Measurements from ENCODE around the gene MVB12B.

The MVB12B gene

GRCh38 chr9:126521551-126521950 lies 194.9 kb downstream of the MVB12B start:
- H3K27ac Mint-ChIP-seq: no peak overlapping the region
- peaks cover 36% of the 10 kb centered on the region for H3K27me3 Mint-ChIP-seq
- H3K4me3 Mint-ChIP-seq: no peak overlapping the region
- no peaks in the 10 kb centered on the region for H3K9me3 Mint-ChIP-seq
- H3K36me3 Mint-ChIP-seq: no peaks in the 10 kb centered on the region
- peaks cover 25% of the 10 kb centered on the region for H3K4me1 Mint-ChIP-seq

- Mint-ChIP-seq H3K4me3 (no peak overlapping the region), H3K27ac (no peak overlapping the region), H3K27me3 (peaks cover 31% of the 10 kb centered on the region), H3K4me1 (peaks cover 20% of the 10 kb centered on the region), H3K36me3 (no peaks in the 10 kb centered on the region), H3K9me3 (no peaks in the 10 kb centered on the region)
Measured at GRCh38 chr9:126521976-126522590, 195.5 kb downstream of the MVB12B start.

- Mint-ChIP-seq H3K4me3 (no peak overlapping the region), H3K27ac (peak overlapping the region; percentile 62), H3K9me3 (no peaks in the 10 kb centered on the region), H3K36me3 (no peaks in the 10 kb centered on the region), H3K4me1 (peaks cover 13% of the 10 kb centered on the region), H3K27me3 (peaks cover 26% of the 10 kb centered on the region)
Measured at GRCh38 chr9:126522612-126523356, 196.2 kb downstream of the MVB12B start.

GRCh38 chr9:126523611-126524111 lies 197.0 kb downstream of the MVB12B start:
- Mint-ChIP-seq H3K4me3 (peak overlapping the region; percentile 55), H3K9me3 (no peaks in the 10 kb centered on the region), H3K27me3 (peaks cover 18% of the 10 kb centered on the region), H3K36me3 (no peaks in the 10 kb centered on the region), H3K27ac (no peak overlapping the region), H3K4me1 (peaks cover 10% of the 10 kb centered on the region)

GRCh38 chr9:126524353-126525077 lies 197.9 kb downstream of the MVB12B start:
- Mint-ChIP-seq H3K9me3 (no peaks in the 10 kb centered on the region), H3K27me3 (peaks cover 10% of the 10 kb centered on the region), H3K4me1 (peaks cover 10% of the 10 kb centered on the region), H3K27ac (no peak overlapping the region), H3K4me3 (no peak overlapping the region), H3K36me3 (no peaks in the 10 kb centered on the region)

- H3K4me3 Mint-ChIP-seq: no peak overlapping the region
- peaks cover 5% of the 10 kb centered on the region for H3K27me3 Mint-ChIP-seq
- H3K9me3 Mint-ChIP-seq: no peaks in the 10 kb centered on the region
- H3K27ac Mint-ChIP-seq: no peak overlapping the region
- H3K4me1 Mint-ChIP-seq: peaks cover 10% of the 10 kb centered on the region
- no peaks in the 10 kb centered on the region for H3K36me3 Mint-ChIP-seq
Measured at GRCh38 chr9:126526218-126527108, 199.8 kb downstream of the MVB12B start.

GRCh38 chr9:126527109-126527825 lies 200.6 kb downstream of the MVB12B start:
- peaks cover 5% of the 10 kb centered on the region for H3K27me3 Mint-ChIP-seq
- H3K36me3 Mint-ChIP-seq: no peaks in the 10 kb centered on the region
- no peak overlapping the region for H3K27ac Mint-ChIP-seq
- no peak overlapping the region for H3K4me3 Mint-ChIP-seq
- no peaks in the 10 kb centered on the region for H3K9me3 Mint-ChIP-seq
- peaks cover 10% of the 10 kb centered on the region for H3K4me1 Mint-ChIP-seq

- H3K36me3 Mint-ChIP-seq: no peaks in the 10 kb centered on the region
- H3K27me3 Mint-ChIP-seq: peaks cover 5% of the 10 kb centered on the region
- peaks cover 10% of the 10 kb centered on the region for H3K4me1 Mint-ChIP-seq
- H3K4me3 Mint-ChIP-seq: no peak overlapping the region
- no peaks in the 10 kb centered on the region for H3K9me3 Mint-ChIP-seq
- H3K27ac Mint-ChIP-seq: no peak overlapping the region
Measured at GRCh38 chr9:126528111-126528510, 201.5 kb downstream of the MVB12B start.

- H3K4me1 Mint-ChIP-seq: peaks cover 3% of the 10 kb centered on the region
- H3K9me3 Mint-ChIP-seq: no peaks in the 10 kb centered on the region
- peaks cover 5% of the 10 kb centered on the region for H3K27me3 Mint-ChIP-seq
Measured at GRCh38 chr9:126528915-126529314, 202.3 kb downstream of the MVB12B start.

GRCh38 chr9:126531035-126531571 lies 204.5 kb downstream of the MVB12B start:
- no peak overlapping the region for H3K27ac Mint-ChIP-seq
- H3K27me3 Mint-ChIP-seq: peaks cover 6% of the 10 kb centered on the region
- H3K36me3 Mint-ChIP-seq: no peaks in the 10 kb centered on the region
- H3K4me1 Mint-ChIP-seq: no peaks in the 10 kb centered on the region
- no peak overlapping the region for H3K4me3 Mint-ChIP-seq
- no peaks in the 10 kb centered on the region for H3K9me3 Mint-ChIP-seq

More at GRCh38 chr9:126528915-126529314, 202.3 kb downstream of the MVB12B start:
- Mint-ChIP-seq H3K27ac (no peak overlapping the region), H3K4me3 (no peak overlapping the region), H3K36me3 (no peaks in the 10 kb centered on the region)

- no peaks in the 10 kb centered on the region for H3K36me3 Mint-ChIP-seq
- H3K9me3 Mint-ChIP-seq: no peaks in the 10 kb centered on the region
- no peak overlapping the region for H3K27ac Mint-ChIP-seq
- no peaks in the 10 kb centered on the region for H3K4me1 Mint-ChIP-seq
- H3K27me3 Mint-ChIP-seq: peaks cover 6% of the 10 kb centered on the region
- no peak overlapping the region for H3K4me3 Mint-ChIP-seq
Measured at GRCh38 chr9:126531591-126531990, 205.0 kb downstream of the MVB12B start.

GRCh38 chr9:126532019-126532462 lies 205.4 kb downstream of the MVB12B start:
- Mint-ChIP-seq H3K4me1 (no peaks in the 10 kb centered on the region), H3K9me3 (no peaks in the 10 kb centered on the region), H3K36me3 (no peaks in the 10 kb centered on the region), H3K27me3 (peaks cover 6% of the 10 kb centered on the region), H3K27ac (no peak overlapping the region), H3K4me3 (no peak overlapping the region)

- Mint-ChIP-seq H3K36me3 (no peaks in the 10 kb centered on the region), H3K27me3 (peaks cover 6% of the 10 kb centered on the region), H3K4me3 (no peak overlapping the region), H3K9me3 (no peaks in the 10 kb centered on the region), H3K27ac (no peak overlapping the region), H3K4me1 (no peaks in the 10 kb centered on the region)
Measured at GRCh38 chr9:126532489-126532888, 205.9 kb downstream of the MVB12B start.
